ENCODE measurements around the gene SNRPB.

SNRPB gene

GRCh38 chr20:2473516-2473915 lies 2.9 kb upstream of the SNRPB start:
- DNase-seq = no peak

GRCh38 chr20:2469991-2470422 lies 582 bp downstream of the SNRPB start:
- DNase-seq = peak; percentile 78

- DNase-seq = no peak
Observed at GRCh38 chr20:2468581-2469407, 1.8 kb downstream of the SNRPB start.

- DNase-seq = no peak
Observed at GRCh38 chr20:2467412-2467811, 3.2 kb downstream of the SNRPB start.

- DNase-seq = no peak
Observed at GRCh38 chr20:2465100-2465499, 5.5 kb downstream of the SNRPB start.

- DNase-seq = no peak
Observed at GRCh38 chr20:2463616-2464365, 6.8 kb downstream of the SNRPB start.

- DNase-seq = no peak
Observed at GRCh38 chr20:2462484-2462883, 8.1 kb downstream of the SNRPB start.

- no peak for DNase-seq
Observed at GRCh38 chr20:2460752-2461424, 9.7 kb downstream of the SNRPB start.

GRCh38 chr20:2459981-2460751 lies 10.4 kb downstream of the SNRPB start:
- DNase-seq = no peak

- DNase-seq = no peak
Observed at GRCh38 chr20:2458919-2459499, 11.6 kb downstream of the SNRPB start.

GRCh38 chr20:2455771-2456497 lies 14.7 kb downstream of the SNRPB start:
- no peak for DNase-seq

- DNase-seq = no peak
Observed at GRCh38 chr20:2453792-2454191, 16.8 kb downstream of the SNRPB start.

GRCh38 chr20:2451939-2452732 lies 18.5 kb downstream of the SNRPB start:
- peak; percentile 64 for DNase-seq

GRCh38 chr20:2451422-2451821 lies 19.2 kb downstream of the SNRPB start:
- DNase-seq = no peak

- no peak for DNase-seq
Observed at GRCh38 chr20:2449386-2449785, 21.2 kb downstream of the SNRPB start.

GRCh38 chr20:2446845-2447244 lies 23.7 kb downstream of the SNRPB start:
- no peak for DNase-seq

GRCh38 chr20:2431185-2431584 lies 39.4 kb downstream of the SNRPB start:
- DNase-seq = no peak

GRCh38 chr20:2430538-2430937 lies 40.1 kb downstream of the SNRPB start:
- DNase-seq = no peak

GRCh38 chr20:2429051-2429450 lies 41.5 kb downstream of the SNRPB start:
- DNase-seq = no peak

- DNase-seq = no peak
Observed at GRCh38 chr20:2421247-2421646, 49.3 kb downstream of the SNRPB start.

- no peak for DNase-seq
Observed at GRCh38 chr20:2420510-2420909, 50.1 kb downstream of the SNRPB start.

All from CD4-positive, alpha-beta T cell treated with Interleukin-17A for 1 hour (primary cell).